K562 (cell line): Measurements from ENCODE around the gene NME2. TPM values are rescaled to one million over a fixed set of nuclear protein-coding genes. Genes with fewer than 3 reads are reported as not detected.

Source experiments
- CSDE1 ChIP-seq, 2 experiments: fragments of 450-650 bp; IDR thresholded peaks; 2 replicates each; pipeline ENCODE4 v1.6.1; 2016; ENCODE audit warnings: mild to moderate bottlenecking in 1 of 2
- DACH1 ChIP-seq: fragments of 450-650 bp; IDR thresholded peaks from 2 replicates; pipeline ENCODE4 v1.6.1; 2018; ENCODE audit not compliant: partially characterized antibody
- DPF2 ChIP-seq: fragments of 450-650 bp; IDR thresholded peaks from 2 replicates; pipeline ENCODE4 v1.6.1; 2016
- HDAC1 ChIP-seq, 2 experiments: fragments of 450-650 bp; IDR thresholded peaks; 2 replicates each; pipeline ENCODE4 v1.6.1; 2016 to 2017; ENCODE audit warnings: inconsistent platforms in 1 of 2, mild to moderate bottlenecking in 1 of 2, moderate library complexity in 1 of 2
- KDM1A ChIP-seq, 2 experiments: fragments of 450-650 bp; IDR thresholded peaks; 2 replicates each; pipeline ENCODE4 v1.6.1; 2016; ENCODE audit warnings: mild to moderate bottlenecking in 2 of 2
- KDM5B ChIP-seq: fragments of 200-600 bp; sonication (generic); IDR thresholded peaks from 2 replicates; pipeline ENCODE4 v1.6.1; 2012; ENCODE audit warnings: low read depth, mild to moderate bottlenecking, moderate library complexity, low read length, control low read depth, inconsistent platforms; ENCODE audit not compliant: insufficient replicate concordance
- OTX1 ChIP-seq: fragments of 450-650 bp; formaldehyde crosslinking; IDR thresholded peaks from 2 replicates; pipeline ENCODE4 v1.4.0; 2022; ENCODE audit warnings: mild to moderate bottlenecking
- SIN3B ChIP-seq: fragments of 450-650 bp; IDR thresholded peaks from 2 replicates; pipeline ENCODE4 v1.6.1; 2017; ENCODE audit warnings: low read depth, mild to moderate bottlenecking, moderate library complexity
- polyA plus RNA-seq, 8 experiments: library from polyadenylated mRNA; depleted of rRNA in 4 of 8; stranded (reverse) in 5 of 8; unstranded in 3 of 8; fragments of >200 nt; fragmentation: Nextera tagmentation in 2 of 8; fragmentation: Illumina TruSeq in 1 of 8; extraction: Ambion mirVana in 2 of 8; extraction: Trizol in 1 of 8; gene quantifications; 2 replicates each; pipeline versions ENCODE4 v1.2.1 to v1.2.3, GENCODE V29; 2011 to 2014; ENCODE audit warnings: inconsistent platforms in 1 of 8, missing spikeins in 1 of 8
- total RNA-seq, 7 experiments: library from RNA; depleted of rRNA in 6 of 7; stranded (reverse); fragments of >200 nt in 6 of 7; fragmentation: Illumina TruSeq in 2 of 7; extraction: Trizol in 2 of 7; gene quantifications; 2 replicates each; pipeline versions ENCODE4 v1.2.1 to v1.2.3, GENCODE V29; 2011 to 2021; ENCODE audit warnings: low replicate concordance in 1 of 7
- TF ChIP-seq, protein P1 (sequence below): fragments of 200-800 bp; sonication (Bioruptor generic); IDR thresholded peaks from 2 replicates; pipeline ENCODE4 v1.6.1; 2017; ENCODE audit warnings: missing genetic modification characterization, missing compliant biosample characterization
- TF ChIP-seq, protein P2 (sequence below), 2 experiments: fragments of 450-650 bp in 1 of 2; sonication (generic) in 1 of 2; formaldehyde crosslinking in 1 of 2; IDR thresholded peaks; 2 replicates each; pipeline versions ENCODE4 v1.7.1 to v1.9.0; 2016 to 2022; ENCODE audit warnings: inconsistent platforms in 1 of 2, mild to moderate bottlenecking in 1 of 2, missing genetic modification reagents in 1 of 2
- TF ChIP-seq, protein P3 (sequence below): sonication (generic); formaldehyde crosslinking; IDR thresholded peaks from 2 replicates; pipeline ENCODE4 v1.8.0; 2022; ENCODE audit warnings: mild to moderate bottlenecking, missing genetic modification reagents, borderline replicate concordance

NME2 gene
- total and polyA plus RNA-seq, 9 of the 15 experiments (the other 6 are each of a cell fraction or from before 2014, with no cell fraction given): 684 to 1,202 (median 924) TPM

DNA sequence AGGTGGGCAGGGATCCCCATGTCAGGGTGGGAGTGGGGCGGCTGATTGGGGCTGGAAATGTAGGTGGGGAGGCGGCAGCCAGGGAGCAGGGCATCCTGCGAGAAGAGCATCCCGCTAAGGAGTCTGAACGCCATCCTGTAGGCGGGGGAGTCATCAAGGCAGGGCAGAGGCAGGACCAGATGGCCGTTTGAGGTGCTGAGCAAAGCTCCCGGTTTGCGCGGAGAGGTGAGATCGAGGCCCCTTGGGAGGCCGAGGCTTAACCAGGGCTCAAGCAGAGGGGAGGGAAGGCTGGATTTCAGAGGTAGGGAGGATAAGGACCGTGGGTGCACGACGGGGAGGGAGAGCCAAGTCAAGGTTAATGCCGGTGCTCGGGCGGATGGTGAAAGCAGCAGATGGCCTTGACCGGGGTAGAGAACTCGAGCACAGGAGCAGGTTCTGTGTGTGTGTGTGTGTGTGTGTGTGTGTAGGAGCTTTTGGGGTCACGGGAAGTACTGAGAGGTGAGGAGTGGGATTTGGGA, 472 bp upstream of the NME2 start (continued):
- TF ChIP-seq, protein P1, sequence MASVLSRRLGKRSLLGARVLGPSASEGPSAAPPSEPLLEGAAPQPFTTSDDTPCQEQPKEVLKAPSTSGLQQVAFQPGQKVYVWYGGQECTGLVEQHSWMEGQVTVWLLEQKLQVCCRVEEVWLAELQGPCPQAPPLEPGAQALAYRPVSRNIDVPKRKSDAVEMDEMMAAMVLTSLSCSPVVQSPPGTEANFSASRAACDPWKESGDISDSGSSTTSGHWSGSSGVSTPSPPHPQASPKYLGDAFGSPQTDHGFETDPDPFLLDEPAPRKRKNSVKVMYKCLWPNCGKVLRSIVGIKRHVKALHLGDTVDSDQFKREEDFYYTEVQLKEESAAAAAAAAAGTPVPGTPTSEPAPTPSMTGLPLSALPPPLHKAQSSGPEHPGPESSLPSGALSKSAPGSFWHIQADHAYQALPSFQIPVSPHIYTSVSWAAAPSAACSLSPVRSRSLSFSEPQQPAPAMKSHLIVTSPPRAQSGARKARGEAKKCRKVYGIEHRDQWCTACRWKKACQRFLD: peak; percentile 6; the same call in 1 of the 2 replicates
- TF ChIP-seq KDM5B (peak; percentile 11), KDM1A (IDR thresholded peaks at IDR 0.05) (peak; percentile 51 to 68; a peak in 3 of 4 replicates), DACH1 (peak; percentile 9), SIN3B (0 out of 2 replicates have a peak, but pooled peaks have one; percentile 16), OTX1 (CRISPR knock-in tag) (peak; percentile 71; the same call in 1 of the 2 replicates), DPF2 (0 out of 2 replicates have a peak, but pooled peaks have one; percentile 58), CSDE1 (IDR thresholded peaks at IDR 0.05) (no peak), HDAC1 (IDR thresholded peaks at IDR 0.05) (peak in 1 of 2 experiments; percentile 70; a peak in 2 of 4 replicates)
- TF ChIP-seq, protein P2, sequence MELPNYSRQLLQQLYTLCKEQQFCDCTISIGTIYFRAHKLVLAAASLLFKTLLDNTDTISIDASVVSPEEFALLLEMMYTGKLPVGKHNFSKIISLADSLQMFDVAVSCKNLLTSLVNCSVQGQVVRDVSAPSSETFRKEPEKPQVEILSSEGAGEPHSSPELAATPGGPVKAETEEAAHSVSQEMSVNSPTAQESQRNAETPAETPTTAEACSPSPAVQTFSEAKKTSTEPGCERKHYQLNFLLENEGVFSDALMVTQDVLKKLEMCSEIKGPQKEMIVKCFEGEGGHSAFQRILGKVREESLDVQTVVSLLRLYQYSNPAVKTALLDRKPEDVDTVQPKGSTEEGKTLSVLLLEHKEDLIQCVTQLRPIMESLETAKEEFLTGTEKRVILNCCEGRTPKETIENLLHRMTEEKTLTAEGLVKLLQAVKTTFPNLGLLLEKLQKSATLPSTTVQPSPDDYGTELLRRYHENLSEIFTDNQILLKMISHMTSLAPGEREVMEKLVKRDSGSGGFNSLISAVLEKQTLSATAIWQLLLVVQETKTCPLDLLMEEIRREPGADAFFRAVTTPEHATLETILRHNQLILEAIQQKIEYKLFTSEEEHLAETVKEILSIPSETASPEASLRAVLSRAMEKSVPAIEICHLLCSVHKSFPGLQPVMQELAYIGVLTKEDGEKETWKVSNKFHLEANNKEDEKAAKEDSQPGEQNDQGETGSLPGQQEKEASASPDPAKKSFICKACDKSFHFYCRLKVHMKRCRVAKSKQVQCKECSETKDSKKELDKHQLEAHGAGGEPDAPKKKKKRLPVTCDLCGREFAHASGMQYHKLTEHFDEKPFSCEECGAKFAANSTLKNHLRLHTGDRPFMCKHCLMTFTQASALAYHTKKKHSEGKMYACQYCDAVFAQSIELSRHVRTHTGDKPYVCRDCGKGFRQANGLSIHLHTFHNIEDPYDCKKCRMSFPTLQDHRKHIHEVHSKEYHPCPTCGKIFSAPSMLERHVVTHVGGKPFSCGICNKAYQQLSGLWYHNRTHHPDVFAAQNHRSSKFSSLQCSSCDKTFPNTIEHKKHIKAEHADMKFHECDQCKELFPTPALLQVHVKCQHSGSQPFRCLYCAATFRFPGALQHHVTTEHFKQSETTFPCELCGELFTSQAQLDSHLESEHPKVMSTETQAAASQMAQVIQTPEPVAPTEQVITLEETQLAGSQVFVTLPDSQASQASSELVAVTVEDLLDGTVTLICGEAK (IDR thresholded peaks at IDR 0.05): peak; percentile 73
- TF ChIP-seq, protein P2 (CRISPR knock-in tag; IDR thresholded peaks at IDR 0.05): no peak
- TF ChIP-seq, protein P3, sequence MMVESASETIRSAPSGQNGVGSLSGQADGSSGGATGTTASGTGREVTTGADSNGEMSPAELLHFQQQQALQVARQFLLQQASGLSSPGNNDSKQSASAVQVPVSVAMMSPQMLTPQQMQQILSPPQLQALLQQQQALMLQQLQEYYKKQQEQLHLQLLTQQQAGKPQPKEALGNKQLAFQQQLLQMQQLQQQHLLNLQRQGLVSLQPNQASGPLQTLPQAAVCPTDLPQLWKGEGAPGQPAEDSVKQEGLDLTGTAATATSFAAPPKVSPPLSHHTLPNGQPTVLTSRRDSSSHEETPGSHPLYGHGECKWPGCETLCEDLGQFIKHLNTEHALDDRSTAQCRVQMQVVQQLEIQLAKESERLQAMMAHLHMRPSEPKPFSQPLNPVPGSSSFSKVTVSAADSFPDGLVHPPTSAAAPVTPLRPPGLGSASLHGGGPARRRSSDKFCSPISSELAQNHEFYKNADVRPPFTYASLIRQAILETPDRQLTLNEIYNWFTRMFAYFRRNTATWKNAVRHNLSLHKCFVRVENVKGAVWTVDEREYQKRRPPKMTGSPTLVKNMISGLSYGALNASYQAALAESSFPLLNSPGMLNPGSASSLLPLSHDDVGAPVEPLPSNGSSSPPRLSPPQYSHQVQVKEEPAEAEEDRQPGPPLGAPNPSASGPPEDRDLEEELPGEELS (CRISPR knock-in tag): no peak
